Omental fat pad (tissue), 4 donors: ENCODE data around the gene SLCO1A2. TPM values are rescaled to one million over a fixed set of nuclear protein-coding genes. Genes with fewer than 3 reads are reported as not detected.

Experiments
- ATAC-seq: fragments of 150-250 bp; one replicate; pipeline ENCODE4 v1.9.1; 2016; ENCODE audit warnings: mild to moderate bottlenecking, moderate library complexity; ENCODE audit not compliant: low FRiP score
- DNase-seq: peaks from one replicate; pipeline ENCODE4 v3.0.0-alpha.2; 2019; ENCODE audit warnings: low spot score
- total RNA-seq, 4 donors: library from RNA; depleted of rRNA; stranded (reverse); fragments of >200 nt; gene quantifications; one replicate each; pipeline ENCODE4 v1.1.0, GENCODE V29; 2016
- TF ChIP-seq, protein P1 (sequence below), 3 donors: fragments of 450-650 bp; IDR thresholded peaks; one replicate each; pipeline ENCODE4 v1.5.1; 2016 to 2017; ENCODE audit warnings: antibody characterized with exemption in 3 of 3, mild to moderate bottlenecking in 3 of 3, moderate library complexity in 2 of 3

SLCO1A2 gene
- total RNA-seq, 4 donors from 2014 or later, result not detected

DNA sequence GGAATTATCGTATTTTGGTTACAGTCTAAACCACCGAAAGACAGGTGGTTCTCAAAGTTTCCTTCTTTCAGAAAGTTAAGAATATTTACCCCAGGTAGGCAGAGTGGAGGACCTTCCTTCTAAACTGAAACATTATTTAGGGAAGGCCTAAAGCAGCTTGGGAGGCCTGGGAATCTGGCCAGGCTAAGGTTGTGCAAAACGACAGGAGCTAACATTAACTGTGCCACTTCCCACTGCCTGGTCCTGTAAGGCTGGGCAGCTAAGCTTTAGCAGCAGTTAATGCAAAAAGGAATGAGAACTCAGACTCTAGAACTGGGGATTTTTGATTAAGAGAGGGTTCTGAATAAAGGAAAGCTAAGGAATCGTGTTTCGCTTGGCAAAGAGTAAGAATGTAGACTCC lies 82.6 kb downstream of the SLCO1A2 start:
- no peak for ATAC-seq
- no peak for DNase-seq
- TF ChIP-seq, protein P1, sequence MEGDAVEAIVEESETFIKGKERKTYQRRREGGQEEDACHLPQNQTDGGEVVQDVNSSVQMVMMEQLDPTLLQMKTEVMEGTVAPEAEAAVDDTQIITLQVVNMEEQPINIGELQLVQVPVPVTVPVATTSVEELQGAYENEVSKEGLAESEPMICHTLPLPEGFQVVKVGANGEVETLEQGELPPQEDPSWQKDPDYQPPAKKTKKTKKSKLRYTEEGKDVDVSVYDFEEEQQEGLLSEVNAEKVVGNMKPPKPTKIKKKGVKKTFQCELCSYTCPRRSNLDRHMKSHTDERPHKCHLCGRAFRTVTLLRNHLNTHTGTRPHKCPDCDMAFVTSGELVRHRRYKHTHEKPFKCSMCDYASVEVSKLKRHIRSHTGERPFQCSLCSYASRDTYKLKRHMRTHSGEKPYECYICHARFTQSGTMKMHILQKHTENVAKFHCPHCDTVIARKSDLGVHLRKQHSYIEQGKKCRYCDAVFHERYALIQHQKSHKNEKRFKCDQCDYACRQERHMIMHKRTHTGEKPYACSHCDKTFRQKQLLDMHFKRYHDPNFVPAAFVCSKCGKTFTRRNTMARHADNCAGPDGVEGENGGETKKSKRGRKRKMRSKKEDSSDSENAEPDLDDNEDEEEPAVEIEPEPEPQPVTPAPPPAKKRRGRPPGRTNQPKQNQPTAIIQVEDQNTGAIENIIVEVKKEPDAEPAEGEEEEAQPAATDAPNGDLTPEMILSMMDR (IDR thresholded peaks at IDR 0.05), result no peak

DNA sequence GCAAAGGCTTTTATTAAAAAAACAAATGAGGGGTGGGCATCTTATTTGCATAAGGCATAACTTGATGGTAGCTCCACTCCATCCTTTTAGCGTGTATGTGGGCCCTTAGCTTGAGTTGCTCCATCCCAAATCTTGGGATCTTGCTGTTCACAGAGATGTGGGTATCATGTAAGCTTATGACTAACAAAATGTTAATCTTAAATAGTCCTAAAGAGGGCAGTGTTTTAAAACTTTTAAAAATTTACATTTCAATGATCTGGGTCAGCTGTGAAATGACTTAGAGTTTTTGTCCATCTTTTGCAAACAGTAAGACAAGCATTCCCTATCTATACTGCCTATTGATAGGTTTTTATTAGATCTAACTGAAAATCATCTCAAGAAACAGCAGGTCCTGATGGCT lies 86.0 kb downstream of the SLCO1A2 start:
- TF ChIP-seq, protein P1 (IDR thresholded peaks at IDR 0.05), result no peak
- DNase-seq, result no peak
- ATAC-seq, result no peak

DNA sequence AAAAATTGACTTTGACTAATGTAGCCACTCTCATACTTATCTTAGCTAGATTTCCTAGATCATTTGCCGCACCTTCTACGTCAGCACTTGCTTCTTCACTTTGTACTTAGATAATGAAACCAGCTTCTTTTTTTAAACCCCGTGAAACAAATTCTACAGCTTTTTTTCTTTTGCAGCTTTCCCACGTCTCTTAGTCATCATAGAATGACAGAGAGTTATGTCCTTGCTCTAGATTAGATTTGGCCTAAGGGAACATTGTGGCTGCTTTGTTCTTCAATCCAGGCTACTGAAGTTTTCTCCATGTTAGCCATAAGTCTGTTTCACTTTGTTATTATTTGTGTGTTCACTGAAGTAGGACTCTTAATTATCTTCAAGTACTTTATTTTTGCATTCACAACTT lies 94.9 kb downstream of the SLCO1A2 start:
- ATAC-seq, result no peak
- TF ChIP-seq, protein P1 (IDR thresholded peaks at IDR 0.05), result no peak
- no peak for DNase-seq

DNA sequence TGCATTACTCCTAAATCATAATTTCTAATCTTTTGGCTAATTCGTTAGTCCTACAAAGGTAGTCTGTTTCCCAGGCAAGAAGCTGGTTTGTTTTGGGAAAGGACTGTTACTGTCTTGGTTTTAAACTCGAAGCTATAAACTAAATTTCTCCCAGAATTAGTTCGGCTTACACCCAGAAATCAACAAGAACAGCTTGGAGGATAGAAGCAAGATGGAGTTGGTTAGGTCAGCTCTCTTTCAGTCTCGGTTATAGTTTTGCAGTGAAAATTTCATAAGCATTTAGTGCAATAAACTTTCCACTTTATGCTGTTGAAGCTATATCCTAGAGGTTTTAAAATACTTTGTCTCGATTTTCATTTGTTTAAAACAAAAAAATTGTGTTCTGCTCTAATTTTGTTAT lies 100.3 kb downstream of the SLCO1A2 start:
- DNase-seq (no peak), ATAC-seq (no peak)
- TF ChIP-seq, protein P1 (IDR thresholded peaks at IDR 0.05), result no peak

DNA sequence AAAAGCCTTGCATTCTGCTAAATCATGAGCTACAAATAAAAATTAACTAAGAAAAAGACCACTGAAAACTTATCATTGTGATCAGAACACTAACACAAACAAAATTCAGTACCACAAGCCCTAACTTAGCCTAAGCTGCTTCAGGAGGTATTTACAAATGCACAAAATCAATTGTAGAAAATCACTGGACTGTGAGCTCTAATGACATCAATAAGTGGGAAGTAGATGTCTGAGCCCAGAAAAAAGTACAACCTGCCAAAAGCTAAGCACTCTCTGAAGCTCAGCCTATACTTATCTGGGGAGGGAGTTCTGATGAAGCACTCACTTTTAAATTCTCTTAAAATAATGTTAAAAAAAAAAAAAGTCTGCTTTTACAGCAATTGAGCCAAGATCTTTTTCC lies 110.8 kb downstream of the SLCO1A2 start:
- TF ChIP-seq, protein P1 (IDR thresholded peaks at IDR 0.05), result no peak
- DNase-seq, result no peak
- no peak for ATAC-seq

DNA sequence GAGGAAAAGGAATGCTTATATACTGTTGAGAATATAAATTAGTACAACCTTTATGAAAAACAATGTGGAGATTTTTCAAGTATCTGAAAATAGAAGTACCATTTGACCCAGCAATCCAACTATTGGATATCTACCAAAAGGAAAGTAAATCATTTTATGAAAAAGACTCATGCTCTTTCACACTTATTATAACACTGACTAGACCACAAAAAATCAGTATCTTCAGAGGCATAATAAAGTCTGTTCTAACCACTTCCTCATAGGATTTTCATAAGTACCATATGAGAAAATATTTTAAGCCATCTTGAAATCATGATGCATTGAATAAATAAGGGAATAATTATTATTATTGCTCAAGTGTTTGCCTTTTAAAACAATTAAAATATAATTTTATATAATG lies 112.9 kb downstream of the SLCO1A2 start:
- DNase-seq, result no peak
- ATAC-seq, result no peak
- TF ChIP-seq, protein P1 (IDR thresholded peaks at IDR 0.05), result no peak

DNA sequence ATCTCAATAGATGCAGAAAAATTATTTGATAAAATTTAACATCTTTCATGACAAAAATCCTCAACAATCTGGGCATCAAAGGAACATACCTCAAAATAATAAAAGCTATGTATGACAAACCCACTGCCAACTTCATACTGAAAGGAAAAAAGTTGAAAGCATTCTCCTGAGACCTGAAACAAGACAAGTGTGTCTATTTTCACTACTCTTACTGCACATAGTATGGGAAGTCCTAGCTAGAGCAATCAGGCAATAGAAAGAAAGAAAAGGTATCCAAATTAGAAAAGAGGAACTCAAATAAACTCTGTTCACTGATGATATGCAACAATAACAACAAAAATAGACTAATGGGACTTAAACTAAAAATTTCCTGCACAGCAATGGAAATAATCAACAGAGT lies 113.6 kb downstream of the SLCO1A2 start:
- ATAC-seq (no peak), DNase-seq (no peak)
- TF ChIP-seq, protein P1 (IDR thresholded peaks at IDR 0.05), result no peak
